Hippocampal formation (tissue), 2 donors: ENCODE measurements around the gene ABCA6.

Experiments
- DNase-seq, 2 donors: peaks; one replicate each; lab custom pipeline; 2025; lab: John Stamatoyannopoulos, UW

Gene ABCA6

DNA sequence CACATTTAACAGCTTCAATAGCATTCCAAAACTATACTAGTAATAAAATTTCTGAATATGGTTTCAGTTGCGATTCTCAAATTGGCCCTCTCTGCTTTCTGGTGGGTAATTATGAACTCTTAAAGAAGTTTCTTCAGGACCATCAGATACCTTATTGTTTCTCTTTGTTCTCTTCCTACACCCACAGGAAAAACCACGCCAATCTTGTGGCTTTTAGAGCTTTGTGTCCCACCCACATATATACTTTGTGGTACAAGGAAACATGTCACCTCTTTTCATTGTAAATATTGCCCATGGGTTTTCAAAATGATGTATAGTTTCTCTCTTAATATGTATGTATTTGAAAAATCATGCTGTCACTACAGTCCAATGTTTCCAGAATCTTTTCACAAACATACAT is 93.1 kb downstream of the ABCA6 start:
- DNase-seq = no peak

DNA sequence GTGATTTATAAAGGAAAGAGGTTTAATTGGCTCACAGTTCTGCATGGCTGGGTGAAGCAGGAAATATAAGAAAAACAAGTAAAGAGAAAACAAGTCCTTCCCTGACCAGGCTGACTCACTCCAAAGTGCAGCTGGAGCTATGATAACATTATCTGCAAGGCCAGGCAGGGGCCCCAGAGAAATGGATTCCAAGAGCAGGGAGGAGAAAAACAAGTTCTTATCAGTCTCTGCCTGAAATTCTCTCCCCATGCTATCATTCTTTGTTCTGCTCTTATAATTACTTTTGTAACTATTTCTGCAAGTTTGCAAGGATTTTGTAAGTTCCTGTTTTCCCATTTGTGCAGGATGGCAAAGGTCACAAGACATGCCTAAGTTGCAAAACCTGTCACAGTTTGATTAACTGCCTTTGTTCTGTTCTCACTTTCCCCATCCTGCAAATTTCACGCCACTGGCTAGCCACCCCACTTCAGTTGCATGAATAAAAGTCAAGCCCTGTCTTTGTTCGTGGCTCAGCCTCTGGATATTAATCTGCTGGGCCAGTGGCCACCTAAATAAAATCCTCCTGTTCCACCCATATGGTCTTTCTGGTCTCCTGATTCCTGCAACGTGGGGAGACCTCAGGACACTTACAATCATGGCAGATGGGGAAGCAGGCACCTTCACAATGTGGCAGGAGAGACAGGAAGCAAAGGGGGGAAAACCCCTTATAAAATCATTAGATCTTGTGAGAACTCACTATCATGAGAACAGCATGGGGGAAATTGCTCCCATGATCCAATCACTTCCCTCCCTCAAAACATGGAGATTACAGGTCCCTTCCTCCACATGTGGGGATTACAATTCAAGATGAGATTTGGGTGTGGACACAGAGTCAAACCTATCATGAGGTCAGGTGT is 94.1 kb downstream of the ABCA6 start:
- DNase-seq = no peak

DNA sequence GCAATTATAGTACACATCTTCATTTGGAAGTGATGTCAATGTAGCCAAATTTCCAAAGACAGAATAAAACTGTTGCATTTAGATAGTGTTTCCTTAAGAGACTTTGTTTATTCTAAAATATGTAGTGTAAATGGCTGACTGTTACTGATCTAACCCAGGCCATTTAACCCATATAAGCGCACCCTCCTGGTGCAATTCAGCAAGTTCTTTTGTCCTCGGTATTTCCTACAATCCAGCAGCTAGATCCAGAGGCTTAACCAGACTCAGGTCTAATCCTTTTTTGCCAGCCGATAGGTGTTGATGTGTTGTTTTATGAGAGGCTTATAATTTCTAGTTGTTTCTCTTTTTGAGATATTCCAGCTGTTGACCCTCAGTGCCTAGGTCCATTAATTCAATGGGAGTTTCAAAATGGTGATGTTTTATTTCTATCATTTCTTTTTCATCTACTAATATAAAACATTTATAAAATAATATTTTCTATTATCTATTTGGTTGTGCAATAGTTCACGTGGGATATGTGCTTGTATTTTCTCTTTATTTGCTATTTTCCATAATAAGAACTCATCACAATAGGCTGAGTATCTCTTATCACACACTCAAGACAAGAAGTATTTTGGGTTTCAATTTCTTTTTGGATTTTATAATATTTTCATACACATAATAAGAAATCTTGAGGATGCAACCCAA is 95.4 kb downstream of the ABCA6 start:
- no peak for DNase-seq

DNA sequence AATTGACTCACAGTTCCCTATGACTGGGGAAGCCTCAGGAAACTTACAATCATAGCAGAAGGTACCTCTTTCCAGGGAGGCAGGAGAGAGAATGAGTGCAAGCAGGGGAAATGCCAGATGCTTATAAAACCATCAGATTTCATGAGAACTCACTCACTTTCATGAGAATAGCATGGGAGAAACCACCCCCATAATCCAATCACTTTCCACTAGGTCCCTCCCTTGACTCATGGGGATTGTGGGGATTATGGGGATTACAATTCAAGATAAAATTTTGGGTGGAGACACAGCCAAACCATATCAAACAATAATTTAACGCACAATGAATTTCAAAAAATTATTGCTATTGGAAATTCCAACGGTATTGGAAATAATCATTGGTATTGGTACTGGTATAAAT is 96.0 kb downstream of the ABCA6 start:
- no peak for DNase-seq

DNA sequence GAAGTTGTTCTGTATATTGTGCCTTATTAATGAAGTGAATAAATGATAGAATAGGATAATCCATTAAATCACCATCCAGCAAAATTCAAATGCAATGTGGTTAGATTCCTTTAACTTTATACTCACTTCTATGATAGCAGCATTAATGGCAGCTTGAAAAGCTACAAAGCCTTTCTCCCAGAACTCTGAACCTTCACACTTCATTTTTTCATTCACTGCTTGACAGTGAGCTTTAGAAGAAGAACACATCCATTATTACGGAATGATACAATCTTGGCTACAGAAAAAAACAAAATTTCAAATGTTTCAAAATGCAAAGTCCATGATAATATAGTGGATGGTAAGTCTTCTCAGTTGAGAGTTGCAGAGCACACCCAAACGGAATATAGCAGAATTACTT is 97.3 kb downstream of the ABCA6 start:
- DNase-seq = no peak

DNA sequence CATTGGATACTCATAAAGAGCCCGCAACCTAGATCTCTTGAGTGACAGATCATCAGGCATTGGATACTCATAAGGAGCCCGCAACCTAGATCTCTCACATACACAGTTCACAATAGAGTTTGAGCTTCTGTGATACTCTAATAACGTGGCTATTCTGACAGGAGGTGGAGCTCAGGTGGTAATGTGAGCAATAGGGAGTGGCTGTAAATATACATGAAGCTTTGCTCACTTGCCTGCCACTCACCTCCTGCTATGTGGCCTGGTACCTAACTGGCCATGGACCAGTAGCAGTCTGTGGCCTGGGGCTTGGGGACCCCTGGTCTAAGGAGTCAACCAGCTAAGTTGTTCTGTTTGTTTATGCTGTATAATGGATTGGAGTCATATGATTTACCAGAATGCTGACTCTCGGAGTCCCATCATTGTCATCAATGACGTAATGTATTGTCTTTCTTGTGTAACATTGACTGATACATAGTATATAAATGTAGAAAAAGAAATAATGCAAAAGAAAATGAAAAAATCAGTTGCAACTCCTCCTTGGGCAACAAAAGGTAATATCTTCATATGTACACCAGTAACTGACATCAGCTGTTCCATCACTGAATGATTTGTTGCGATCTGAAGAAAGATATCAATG is 98.5 kb downstream of the ABCA6 start:
- no peak for DNase-seq

DNA sequence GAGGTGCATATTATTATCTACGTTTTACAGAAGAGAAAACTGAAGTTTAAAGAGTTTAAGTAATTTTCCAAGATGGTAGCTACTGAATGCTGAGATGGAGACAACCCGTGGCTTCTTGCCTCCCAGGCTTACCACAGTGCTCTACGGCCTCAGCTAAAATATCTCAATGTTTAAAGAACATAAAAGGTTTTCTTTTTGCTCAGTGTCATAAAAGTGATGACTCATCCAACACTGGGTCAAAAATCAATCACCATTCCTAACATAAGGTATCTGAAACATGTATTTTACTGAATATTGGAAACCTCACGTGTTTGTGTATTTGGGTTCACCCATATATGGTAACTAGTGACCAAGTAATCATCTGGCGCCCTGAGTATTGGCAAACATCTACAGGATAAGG is 99.4 kb downstream of the ABCA6 start:
- DNase-seq = no peak

DNA sequence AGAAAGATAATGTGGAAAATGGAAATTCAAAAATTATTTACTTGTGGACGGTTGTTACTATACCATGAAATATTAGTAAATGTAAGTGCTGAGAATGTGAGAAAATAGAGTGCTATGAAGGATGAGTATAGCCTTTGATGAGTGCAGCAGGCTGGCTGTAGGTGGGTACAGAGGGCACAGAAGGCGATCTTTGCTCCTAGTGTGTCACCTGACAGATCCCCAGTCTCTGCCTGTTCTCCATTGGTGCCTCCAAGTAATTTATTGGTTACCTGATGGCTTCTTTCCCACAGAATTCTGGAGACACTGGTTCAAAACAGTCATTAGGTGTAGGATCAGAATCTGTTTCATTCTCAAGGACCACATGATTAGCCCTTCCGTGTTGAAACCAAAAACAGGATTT is 109.9 kb downstream of the ABCA6 start:
- DNase-seq = no peak

DNA sequence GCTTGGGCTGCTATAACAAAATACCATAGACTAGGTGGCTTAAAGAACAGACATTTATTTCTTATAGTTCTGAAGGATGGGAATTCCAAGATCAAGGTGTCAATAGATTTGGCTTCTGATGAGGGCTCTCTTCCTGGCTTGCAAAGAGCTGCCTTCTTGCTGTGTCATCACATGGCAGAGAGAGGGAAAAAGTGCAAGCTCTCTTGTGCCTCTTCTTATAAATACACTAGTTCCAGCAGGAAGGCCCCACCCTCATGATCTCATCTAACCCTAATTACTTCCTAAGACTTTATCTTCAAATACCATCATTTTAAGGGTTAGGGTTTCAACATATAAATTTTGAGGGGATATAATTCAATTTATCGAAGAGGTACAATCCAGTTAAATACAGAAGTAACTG is 111.5 kb downstream of the ABCA6 start:
- no peak for DNase-seq
